Fibroblast of peridontal ligament (primary cell): ENCODE data around the gene DRD2.

ENCODE experiments used
- DNase-seq: peaks from one replicate; pipeline ENCODE4 v3.0.0-alpha.2; 2010; ENCODE audit errors: extremely low read depth

The DRD2 gene

DNA sequence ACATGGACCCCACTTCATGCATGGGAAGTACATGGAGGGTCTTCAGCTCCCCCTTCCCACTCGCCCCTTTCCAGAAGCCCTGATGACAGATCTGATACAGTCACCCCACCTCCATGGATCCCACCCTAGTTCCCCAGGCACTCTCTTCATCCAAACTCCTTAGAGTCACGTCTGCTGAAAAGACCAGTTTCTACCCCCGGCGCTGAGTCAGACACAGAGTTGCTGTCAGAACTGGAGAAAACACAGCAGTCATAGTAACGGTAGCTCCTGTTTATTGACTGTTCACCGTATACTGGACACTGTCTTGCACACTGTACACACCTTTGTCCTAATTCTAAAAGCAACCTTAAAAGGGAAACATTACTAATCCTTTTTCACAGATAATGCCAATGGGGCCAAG, 29.1 kb downstream of the DRD2 start:
- DNase-seq: no peak

DNA sequence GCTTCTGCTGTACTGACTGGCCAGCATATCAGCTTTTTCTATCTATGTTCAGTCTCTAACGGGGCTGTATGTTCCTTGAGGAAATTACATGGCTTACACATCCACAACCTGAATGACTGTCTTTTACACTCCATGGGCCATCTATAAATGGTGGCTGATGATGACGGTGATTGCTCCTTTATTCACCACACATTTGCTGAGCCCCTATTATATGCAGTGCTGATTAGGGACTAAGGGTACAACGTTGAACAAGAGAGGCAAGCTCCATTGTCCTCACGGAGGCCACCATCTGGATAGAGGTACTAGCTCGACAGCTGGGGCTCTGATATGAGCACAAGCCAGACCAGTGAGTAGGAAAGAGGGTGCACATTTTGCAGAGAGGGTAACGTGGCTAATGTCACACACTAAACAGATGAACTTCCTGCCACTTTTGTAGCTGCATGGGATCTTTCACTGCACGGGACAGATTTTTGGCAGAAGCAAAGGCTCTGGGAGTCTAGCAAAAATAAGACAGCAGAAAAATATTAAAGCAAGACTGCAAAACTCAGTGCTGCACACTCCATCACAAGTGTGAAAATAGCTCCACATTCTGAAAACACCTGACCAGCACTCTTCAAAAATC, 30.6 kb downstream of the DRD2 start:
- no peak for DNase-seq

DNA sequence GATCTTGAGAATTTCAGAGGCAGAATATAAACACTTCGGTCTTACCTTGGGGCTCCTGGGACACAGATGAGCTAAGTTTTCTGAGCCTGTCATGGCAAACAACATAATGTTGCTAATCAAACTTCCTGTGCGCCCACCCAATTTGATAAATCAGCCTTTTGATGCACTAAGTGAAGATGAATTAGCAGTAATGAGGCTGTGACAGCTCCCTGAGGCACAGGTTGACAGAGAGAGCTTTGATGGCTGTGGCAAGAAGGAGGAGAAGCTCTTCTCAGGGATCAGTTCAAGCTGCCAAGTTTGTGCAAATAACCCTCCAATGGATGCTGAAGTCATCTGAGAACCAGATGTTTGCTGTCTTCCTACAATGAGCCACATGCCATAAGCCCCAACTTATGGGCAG, 34.4 kb downstream of the DRD2 start:
- no peak for DNase-seq

DNA sequence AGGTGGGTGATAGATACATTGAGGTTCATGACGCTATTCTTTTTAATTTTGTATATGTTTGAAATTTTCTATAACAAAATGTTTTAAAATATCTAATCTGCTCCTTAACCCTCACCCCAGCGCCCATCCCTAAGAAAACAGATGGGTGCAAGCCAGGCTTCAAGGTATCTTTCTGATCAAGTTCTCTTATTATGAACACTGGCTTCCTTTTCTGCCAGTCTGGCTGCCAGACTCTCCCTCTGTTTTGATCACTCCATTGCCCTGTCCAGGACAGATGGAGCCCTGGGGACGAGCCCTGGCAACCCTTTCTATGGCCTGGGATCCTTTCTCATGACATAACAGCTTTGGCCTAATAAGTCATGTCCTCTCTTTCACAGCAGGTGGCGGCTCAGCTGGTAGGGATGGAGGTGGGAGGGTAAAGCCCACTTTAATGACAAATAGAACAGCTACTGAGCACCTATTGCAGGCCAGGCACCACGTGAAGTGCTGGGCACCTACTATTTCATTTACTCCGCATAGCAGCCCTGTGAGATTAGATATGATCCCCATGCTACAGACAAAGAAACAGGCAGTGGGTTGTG, 38.4 kb downstream of the DRD2 start:
- no peak for DNase-seq

DNA sequence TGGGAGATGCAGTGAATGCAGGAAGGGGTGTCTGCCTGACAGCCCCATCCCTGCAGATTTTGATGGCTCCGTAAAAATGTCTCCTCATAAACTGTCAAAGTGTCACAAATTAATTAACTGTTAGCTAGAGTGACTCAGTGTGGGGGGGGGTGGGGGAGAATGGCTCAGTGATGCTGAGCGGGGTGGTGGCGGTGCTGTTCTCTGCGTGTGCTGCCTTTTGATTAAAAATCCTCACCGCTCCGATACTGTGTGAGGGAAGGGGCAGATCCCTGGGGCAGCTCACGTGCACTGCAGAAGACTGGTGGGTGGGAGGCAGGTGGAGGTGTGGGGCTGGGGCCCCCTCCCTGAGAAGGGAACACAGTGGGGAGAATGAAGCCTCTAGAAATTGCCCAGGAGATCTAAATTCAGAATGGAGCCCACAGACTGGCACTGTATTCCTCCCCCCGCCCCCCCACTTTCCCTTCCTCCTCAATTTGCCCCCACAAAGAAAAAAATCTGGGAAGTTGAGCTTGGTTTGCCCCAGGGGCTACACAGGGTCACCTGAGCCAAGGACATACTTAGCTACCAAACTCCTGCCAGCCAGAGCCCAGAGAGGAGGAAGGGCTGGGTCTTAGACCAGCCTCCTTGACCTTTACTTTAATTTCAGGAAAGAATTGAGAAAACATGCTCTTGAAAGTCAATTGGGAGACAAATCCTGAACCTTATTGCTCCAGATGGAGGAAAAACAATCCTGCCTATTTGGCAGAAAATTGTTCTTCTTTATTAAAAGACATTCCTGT, 39.8 kb downstream of the DRD2 start:
- DNase-seq: no peak

DNA sequence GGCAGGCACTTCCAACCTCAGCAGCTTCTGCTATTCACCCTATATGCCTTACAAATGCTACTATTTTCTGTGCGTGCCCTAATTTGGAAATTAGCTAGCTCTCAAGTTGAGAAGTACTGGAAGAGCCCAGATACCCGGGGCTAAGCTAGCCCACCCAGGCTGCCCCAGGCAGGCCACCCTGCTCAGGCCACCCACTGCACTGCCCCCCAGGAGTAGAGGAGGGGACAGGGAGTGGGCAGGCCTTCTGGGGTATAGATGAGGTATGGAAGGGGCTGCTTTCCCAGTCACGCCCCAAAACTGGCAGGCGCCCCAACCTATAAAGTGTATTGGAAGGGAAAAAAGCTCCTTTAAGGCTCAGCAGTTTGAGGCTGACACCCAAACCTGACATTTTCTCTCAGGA, 43.5 kb downstream of the DRD2 start:
- DNase-seq: no peak

DNA sequence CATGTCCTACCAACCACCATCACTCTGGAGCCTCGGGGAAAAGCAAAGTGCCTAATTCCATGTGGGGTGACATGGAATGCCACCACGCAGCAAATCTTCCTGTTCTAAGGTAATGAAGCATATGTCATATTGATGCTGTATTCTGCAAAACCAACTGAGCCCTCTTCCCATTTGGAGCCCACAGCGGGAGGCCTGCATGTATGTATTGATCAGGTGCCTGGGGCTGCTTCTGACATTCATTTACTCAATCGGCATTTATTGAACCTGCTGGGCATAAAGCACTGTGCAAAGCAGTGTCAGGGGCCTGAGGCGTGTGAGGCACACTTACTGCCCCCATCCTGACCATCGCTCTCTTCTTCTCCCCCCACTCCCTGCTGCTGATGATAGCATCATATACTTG, 48.5 kb downstream of the DRD2 start:
- DNase-seq: no peak

DNA sequence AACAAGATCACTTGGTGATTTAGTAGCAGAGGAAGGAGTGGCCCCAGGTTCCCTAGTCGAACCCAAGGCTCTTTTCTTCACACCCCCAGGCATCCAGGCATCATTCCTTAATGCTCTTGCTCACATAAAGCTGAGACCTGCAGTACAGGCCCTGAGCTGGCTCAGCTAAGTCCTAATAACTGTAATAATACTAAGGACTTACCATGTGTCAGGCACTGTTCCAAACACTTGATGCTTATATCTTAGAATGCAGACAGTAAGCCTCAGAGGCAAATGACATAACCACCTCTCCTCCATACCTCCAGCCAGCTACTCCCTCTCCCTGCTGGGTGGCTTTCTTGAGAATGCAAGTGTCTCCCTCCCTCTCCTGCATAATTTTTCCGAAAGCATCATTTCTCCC, 54.4 kb downstream of the DRD2 start:
- DNase-seq: no peak

DNA sequence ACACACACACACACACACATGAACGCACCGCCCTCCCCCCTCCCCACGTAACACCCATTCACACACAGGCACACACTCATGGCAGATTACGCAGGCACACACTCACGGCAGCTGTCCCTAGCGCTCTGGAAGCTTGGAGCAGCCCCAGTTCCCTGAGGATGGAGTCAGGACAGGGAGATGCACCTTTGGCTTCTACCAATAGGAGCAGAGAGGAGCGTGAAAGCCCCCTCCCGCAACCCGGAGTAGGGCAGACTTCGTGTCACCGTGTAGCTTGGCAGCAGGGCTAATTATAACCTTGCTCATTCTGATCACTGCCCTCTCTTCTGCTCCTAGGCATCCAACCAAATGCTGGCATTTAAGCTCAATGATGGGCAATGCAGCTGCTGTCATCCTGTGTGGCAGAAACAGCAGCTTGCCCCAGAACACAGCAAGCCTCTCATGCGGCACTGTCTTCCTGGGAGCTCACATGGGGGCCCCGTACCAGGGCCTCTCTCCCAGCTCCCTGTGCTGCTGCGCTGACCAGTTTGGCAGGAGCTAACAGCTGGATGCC, 55.7 kb downstream of the DRD2 start:
- no peak for DNase-seq

DNA sequence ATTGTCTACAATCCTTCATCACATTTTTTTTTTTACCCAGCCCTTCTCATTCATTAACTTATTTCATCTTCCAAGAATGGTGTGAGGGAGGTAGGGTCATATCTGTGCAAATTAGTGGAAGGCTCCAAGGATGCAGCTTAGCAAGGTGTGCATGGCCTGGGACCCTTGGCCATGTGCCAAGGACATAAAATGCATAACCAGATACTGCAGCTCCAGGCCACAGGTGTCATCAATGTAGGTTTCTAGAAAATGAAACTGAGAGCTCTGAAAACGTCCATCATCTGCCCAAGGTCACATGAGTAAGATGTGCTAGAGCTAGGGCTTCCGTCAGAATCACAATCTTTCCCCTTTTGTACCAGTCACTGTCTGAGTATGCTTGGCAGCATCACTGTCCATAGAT, 57.8 kb downstream of the DRD2 start:
- DNase-seq: no peak

DNA sequence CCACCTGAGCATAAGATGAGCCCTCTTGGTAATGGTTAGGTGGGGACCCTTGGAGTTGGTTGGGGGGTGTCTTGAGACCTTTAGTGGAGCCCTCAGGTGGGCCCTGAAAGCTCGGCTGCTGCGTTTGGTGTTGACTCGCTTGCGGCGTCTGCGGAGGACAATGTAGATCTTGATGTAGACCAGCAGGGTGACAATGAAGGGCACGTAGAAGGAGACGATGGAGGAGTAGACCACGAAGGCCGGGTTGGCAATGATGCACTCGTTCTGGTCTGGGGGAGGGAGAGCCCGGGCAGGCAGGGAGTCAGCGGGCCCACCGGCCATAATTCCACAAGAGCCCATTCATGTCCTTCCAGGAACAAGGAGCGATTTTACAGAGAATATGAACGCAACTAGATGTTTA, 59.9 kb downstream of the DRD2 start:
- no peak for DNase-seq

DNA sequence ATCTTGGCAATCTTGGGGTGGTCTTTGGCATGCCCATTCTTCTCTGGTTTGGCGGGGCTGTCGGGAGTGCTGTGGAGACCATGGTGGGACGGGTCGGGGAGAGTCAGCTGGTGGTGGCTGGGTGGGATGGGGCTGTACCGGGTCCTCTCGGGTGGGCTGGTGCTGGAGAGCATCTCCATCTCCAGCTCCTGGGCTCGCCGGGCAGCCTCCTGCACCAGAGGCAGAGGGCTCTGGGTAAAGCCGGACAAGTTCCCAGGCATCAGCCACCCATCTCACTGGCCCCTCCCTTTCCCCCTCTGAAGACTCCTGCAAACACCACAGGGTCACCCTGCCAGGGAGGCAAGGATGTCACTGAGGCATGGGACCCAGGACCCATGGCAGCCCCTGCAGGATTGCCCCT, 62.5 kb downstream of the DRD2 start:
- DNase-seq: no peak

DNA sequence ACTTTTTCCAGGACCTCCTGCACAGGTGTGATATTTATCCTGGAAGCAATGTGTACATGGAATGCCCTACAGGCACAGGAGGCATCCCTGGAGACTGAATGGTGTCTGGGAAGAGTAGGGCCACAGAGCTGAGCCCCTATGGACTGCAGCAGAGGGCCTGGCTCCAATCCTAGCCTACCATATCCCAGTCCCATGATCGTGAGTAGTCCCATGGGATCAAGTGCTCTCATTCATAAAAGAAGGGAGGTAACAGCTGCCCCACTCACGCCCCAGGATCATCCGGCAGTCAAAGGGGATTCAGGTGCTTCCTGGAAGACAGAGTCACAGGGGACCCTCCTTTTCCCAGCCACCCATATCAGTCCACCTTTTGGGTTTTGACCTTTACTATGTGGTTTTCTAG, 63.7 kb downstream of the DRD2 start:
- DNase-seq: no peak

DNA sequence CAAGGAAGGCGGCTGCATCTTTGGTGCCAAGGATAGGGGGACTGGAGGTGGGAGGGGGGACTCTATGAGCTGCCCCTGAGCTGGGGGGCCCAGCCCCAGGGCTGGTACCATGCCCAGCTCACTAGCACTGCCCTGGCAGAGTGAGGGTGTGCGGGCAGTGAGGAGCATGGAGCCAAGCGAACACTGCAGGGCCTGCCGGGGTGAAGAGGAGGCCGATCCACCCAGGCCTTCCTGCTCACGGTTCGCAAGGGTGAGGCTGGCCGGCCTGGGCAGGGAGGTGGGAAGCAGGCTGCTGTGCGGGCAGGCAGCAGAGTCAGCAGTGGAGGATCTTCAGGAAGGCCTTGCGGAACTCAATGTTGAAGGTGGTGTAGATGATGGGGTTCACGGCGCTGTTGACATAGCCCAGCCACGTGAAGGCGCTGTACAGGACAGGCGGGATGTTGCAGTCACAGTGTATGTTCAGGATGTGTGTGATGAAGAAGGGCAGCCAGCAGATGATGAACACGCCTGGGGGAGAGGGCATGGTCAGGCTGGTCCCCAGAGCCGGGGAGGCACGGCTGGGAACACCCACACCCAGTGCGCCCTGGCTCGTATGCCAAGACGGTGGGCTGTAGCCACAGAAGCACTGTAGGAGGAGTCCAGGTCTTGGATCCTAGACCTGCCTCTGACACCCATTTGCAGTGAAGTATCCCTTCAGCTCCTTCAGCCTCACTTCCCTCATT, 64.6 kb downstream of the DRD2 start:
- no peak for DNase-seq

DNA sequence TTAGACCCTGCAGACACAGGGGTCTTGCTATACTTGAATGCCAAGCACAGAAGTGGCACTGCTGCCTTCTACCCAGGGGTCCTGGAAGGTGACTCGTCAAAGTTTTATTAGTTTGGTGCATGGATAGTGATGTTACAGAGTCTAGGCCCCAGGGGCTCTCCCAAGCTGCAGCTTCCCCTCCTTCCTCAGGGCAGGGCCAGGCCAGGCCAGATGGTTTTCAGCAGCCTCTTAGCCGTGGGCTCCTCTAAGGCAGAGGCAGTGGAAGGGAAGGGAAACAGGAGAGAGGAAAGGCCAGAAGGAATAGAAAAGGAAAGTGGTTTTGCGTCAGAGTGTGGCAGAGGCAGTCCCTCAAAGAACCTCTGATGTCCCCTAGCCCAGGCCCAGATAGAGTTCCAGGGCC, 65.7 kb downstream of the DRD2 start:
- no peak for DNase-seq

DNA sequence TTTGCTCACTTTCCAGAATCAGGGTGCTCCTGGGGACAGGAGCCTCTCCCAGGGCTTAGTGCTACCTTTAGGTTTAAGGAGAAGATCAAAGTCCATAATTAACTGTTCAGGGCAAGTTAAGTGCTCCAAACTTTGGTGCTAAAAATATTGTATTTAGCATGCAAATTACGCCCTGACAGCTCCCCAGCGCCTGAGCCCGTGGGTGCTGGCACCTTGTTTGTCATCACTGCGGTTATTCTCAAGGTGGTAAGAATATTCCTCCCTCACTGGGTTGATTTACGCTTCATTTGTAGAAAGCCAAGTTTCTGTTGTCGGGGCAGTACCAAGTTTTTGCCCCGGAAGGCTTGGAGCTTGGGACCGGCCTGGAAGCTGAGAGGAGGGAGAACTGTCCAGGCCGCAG, 66.3 kb downstream of the DRD2 start:
- DNase-seq: no peak

DNA sequence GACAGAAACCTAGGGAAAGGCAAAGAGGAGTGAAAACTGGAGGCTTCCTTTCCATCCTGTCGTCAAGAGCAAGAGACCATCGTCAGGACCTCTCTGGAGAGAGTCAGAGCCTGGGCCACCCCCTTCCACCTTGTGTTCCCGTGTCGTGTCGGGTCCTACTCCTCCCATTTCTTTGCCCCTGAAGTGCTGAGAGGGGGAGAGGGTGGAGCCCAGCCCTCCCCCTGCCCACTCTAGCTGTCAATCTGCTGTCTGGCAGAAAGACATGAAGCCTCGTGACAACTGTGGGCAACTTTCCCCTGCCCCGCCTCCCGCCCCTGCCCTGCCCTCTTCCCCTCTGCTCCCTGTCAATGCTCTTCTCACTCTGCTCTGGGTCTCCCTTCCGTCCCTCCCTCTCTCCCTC, 67.0 kb downstream of the DRD2 start:
- no peak for DNase-seq

DNA sequence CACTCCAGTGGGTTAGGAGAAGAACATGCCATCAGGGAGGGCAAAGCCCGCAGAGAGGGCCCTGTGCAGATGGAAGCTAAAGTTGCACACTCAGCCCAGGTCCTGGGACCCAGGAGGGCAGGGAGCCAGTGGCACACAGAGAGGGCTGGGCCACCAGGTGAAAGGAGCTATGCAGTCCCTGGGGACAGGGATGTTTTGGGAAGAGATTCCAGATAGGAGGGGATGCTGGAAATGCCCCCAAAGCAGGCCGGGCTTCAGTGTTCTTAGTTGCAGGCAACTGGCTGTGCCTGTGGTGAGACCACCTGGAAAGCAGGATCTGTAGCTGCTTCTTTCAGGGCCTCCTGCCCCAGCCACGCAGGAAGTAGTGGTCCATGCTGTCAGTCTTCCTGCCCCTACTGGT, 68.0 kb downstream of the DRD2 start:
- DNase-seq: no peak

DNA sequence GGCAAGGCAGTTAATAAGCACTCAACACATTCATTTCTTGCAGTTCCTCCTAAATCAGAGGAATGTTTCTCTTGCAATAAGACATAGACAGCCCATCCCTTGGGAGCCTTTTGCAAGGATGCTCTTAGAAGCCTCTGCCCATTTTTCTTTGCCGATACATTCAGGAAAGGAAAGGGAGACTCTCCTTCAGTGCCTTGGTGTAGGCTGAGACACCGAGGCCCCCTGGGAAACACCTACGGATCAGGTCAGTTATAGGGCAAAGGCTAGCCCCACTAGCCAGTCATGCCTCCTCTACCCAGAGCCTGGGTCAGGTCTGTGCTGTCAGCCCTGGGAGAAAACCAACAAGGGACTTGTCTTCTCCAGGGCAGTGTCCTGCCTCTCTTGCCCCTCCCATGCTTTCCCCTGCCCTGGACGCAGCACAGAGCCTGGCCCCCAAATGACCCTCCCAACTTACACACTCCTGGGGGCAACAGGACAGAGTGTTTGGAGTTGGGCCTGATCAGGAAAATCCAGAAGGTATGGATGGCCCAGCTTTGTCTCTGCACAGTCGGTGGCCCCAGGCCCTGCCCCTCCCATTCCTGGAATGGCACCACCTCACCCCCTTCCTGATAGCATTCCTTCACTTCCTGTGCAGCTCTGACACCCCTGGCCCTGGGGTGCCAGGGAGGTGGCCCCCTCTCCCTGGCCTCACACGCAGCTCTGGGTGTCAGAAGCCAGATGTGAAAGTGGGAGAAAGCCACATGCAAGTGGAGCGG, 69.3 kb downstream of the DRD2 start:
- DNase-seq: no peak

DNA sequence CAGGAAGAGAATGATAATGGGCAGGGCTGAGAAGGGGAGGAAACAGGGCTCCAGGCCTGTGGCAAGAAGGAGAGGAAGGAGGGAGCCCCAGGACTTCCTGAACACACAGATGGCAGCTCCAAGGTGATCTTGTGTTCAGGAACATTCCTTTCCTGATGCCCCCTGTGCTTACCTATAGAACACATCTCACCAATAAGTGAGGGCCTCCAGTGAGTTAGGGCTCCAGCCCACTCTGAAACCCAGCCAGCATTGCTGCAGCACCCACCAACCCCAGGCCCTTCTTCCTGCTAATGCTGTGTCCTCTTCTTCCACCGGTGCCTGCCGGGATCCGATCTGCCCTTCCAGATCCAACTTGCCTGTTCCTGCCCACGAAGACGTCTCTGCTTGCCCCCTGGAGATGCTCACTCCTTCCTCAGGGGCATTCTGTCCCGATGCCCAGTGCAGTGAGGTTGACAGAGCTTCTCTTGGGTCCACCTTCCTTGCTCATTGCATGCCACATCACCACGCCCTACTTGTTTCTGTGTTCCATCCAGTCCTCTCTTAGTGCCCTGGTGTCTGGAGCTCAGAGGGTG, 70.3 kb downstream of the DRD2 start:
- no peak for DNase-seq

DNA sequence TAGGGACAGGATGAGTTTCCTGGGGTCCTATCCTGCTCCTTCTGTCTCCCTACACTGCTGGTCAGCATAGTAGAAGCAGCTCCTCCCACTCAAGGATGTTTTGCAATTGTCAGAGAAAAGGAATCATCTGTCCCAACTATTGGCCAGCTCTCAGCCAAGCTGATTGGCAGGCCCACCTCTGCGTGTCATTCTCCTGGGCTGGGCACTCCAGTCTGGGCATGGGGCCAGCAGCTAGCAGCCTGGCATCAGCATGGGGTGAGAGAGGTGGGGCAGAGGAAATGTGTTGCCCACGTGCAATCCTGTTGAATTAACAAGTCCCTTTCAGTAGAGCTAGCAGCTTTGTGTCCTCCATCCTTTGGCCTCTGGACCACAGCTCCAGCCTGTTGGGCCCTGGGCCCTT, 73.5 kb downstream of the DRD2 start:
- DNase-seq: peak; percentile 13
